ENCODE data around the gene ZNF343. TPM values are rescaled to one million over a fixed set of nuclear protein-coding genes. Genes with fewer than 3 reads are reported as not detected.

Gene ZNF343
- total and polyA plus RNA-seq, 2 of the 8 experiments (the other 6 are each of a cell fraction or from before 2014, with no cell fraction given) = 1.8 to 5.0 TPM

DNA sequence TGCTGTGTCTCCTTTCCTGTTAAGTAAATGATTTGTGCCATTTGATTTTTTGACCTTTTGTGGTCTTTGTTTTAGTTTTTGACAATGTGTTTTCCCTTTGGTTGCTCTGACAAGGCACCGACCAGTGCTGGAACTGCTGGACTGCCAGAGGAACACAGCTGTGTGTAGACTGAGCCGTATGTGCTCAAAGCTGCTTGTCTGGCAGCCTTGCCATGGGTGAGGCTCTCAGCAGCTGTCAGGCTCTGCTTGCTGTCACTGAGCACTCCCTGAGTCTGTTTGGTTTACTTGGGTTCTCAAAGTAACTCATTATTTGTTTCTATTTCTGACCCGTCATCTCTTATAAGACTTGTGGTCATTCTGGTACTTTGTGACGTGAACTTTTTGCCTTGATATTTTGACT is 23.1 kb downstream of the ZNF343 start:
- no peak overlapping the region for H3K23ac ChIP-seq (ENCODE audit: insufficient read length)
- no peaks in the 10 kb centered on the region for H3K27me3 ChIP-seq (replicated peaks in 1 of 4; ENCODE audit: control insufficient read depth in 3 of 4, extremely low read depth in 1 of 4, insufficient read depth in 3 of 4, low read length in 3 of 4)
- H2BK20ac ChIP-seq (ENCODE audit: low read length) = no peak overlapping the region
- H3K23me2 ChIP-seq (ENCODE audit: low read depth, low read length) = no peaks in the 10 kb centered on the region
- no peak overlapping the region for H2AK5ac ChIP-seq (ENCODE audit: low read depth, low read length)
- H3K36me3 ChIP-seq (ENCODE audit: control insufficient read depth in 2 of 4, insufficient read depth in 4 of 4, low read length in 3 of 4) = no peaks in the 10 kb centered on the region; a peak in 1 of 8 replicates
- no peak overlapping the region for H2AFZ ChIP-seq (ENCODE audit: low read length)
- no peak overlapping the region for H3K27ac ChIP-seq (ENCODE audit: low read depth, low read length)
- no peak overlapping the region for H3K9ac ChIP-seq (replicated peaks in 1 of 4; ENCODE audit: extremely low read depth in 1 of 4, low read depth in 3 of 4, low read length in 3 of 4)
- H3K79me1 ChIP-seq (ENCODE audit: low read depth, low read length) = no peaks in the 10 kb centered on the region
- ChIA-PET POLR2A (ENCODE audit: partially characterized antibody) (interaction anchor here (2.3 kb wide), 1 partner anchor 15 kb away, joined by 11 read pairs; the partner anchor contains the start of gene SNRPB), CTCF (ENCODE audit: partially characterized antibody) (interaction anchor here (2.0 kb wide), 1 partner anchor 37 kb away, joined by 5 read pairs; no protein-coding TSS in a partner anchor)
- DNase-seq (ENCODE audit: low read depth in 1 of 2, low spot score in 2 of 2) = no peak
- H3K9me3 ChIP-seq (ENCODE audit: insufficient read depth in 2 of 2, low read depth in 1 of 2, low read length in 1 of 2) = no peaks in the 10 kb centered on the region
- H3K18ac ChIP-seq (ENCODE audit: extremely low read depth, low read length) = no peak overlapping the region
- no peak for FAIRE-seq
- peaks cover 0 to 2% of the 10 kb centered on the region in 2 experiments for H4K20me1 ChIP-seq (replicated peaks in 1 of 2; ENCODE audit: control insufficient read depth in 1 of 2, insufficient read depth in 2 of 2, low read length in 2 of 2)
- H4K8ac ChIP-seq (ENCODE audit: extremely low read depth, insufficient read depth, low read length) = no peak overlapping the region
- H3K79me2 ChIP-seq (ENCODE audit: control insufficient read depth in 1 of 2, insufficient read depth in 2 of 2, low read length in 2 of 2) = no peaks in the 10 kb centered on the region
- no peak overlapping the region for H2BK120ac ChIP-seq (replicated peaks; ENCODE audit: low read depth, low read length)
- no peak for TF ChIP-seq SUZ12 (IDR thresholded peaks at IDR 0.05; ENCODE audit: low read length)
- no peak for TF ChIP-seq FOSL1 (IDR thresholded peaks at IDR 0.05; ENCODE audit: insufficient read depth, low read depth, low read length)
- no peak for TF ChIP-seq JUN (IDR thresholded peaks at IDR 0.05; ENCODE audit: low read depth, low read length)
- TF ChIP-seq KDM4A (IDR thresholded peaks at IDR 0.05; ENCODE audit: low read depth, low read length, severe bottlenecking) = no peak
- TF ChIP-seq SRF (IDR thresholded peaks at IDR 0.05; ENCODE audit: low read depth, low read length) = no peak
- no peak for TF ChIP-seq GABPA (IDR thresholded peaks at IDR 0.05; ENCODE audit: borderline replicate concordance, insufficient read depth, low read length)
- TF ChIP-seq CBX8 (IDR thresholded peaks at IDR 0.05; ENCODE audit: borderline replicate concordance, low read depth, low read length) = no peak
- TF ChIP-seq CHD2 (IDR thresholded peaks at IDR 0.05; ENCODE audit: low read length) = no peak
- TF ChIP-seq, protein P1, sequence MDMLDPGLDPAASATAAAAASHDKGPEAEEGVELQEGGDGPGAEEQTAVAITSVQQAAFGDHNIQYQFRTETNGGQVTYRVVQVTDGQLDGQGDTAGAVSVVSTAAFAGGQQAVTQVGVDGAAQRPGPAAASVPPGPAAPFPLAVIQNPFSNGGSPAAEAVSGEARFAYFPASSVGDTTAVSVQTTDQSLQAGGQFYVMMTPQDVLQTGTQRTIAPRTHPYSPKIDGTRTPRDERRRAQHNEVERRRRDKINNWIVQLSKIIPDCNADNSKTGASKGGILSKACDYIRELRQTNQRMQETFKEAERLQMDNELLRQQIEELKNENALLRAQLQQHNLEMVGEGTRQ (IDR thresholded peaks at IDR 0.05; ENCODE audit: low read length) = no peak
- no peak for TF ChIP-seq CBX5 (IDR thresholded peaks at IDR 0.05; ENCODE audit: low read depth, low read length)
- no peak for TF ChIP-seq RNF2 (IDR thresholded peaks at IDR 0.05; ENCODE audit: borderline replicate concordance, low read depth, low read length, missing control alignments, poor library complexity, severe bottlenecking)
- no peak overlapping the region for H4K5ac ChIP-seq (ENCODE audit: insufficient read length, low read depth, low read length)
- no peak overlapping the region for H2BK12ac ChIP-seq (ENCODE audit: low read depth, low read length)
- no peak overlapping the region for H3K14ac ChIP-seq (ENCODE audit: insufficient read length)
- no peak overlapping the region for H4K91ac ChIP-seq (replicated peaks; ENCODE audit: insufficient read length, low read length)
- H3K4me1 ChIP-seq (replicated peaks in 1 of 4; ENCODE audit: control insufficient read depth in 3 of 4, insufficient read depth in 4 of 4, low read length in 3 of 4) = no peaks in the 10 kb centered on the region; a peak in 1 of 7 replicates
- no peak overlapping the region for H3K56ac ChIP-seq (replicated peaks; ENCODE audit: insufficient read length, low read depth, low read length)
- H3K4me3 ChIP-seq (ENCODE audit: extremely low read depth in 1 of 4, insufficient read depth in 2 of 4, low read depth in 3 of 4, low read length in 4 of 4) = no peak overlapping the region
- no peak overlapping the region for H3K4ac ChIP-seq (replicated peaks; ENCODE audit: insufficient read length, low read depth, low read length)
- H2BK5ac ChIP-seq (ENCODE audit: low read depth, low read length) = no peak overlapping the region
- no peak overlapping the region for H3K4me2 ChIP-seq (ENCODE audit: insufficient read depth in 1 of 2, low read depth in 2 of 2, low read length in 2 of 2)
- no peak overlapping the region for H2BK15ac ChIP-seq (ENCODE audit: low read length)
- WGBS, 2 experiments (ENCODE audit: extremely low coverage in 1 of 2, insufficient coverage in 1 of 2, insufficient read length in 1 of 2, insufficient replicate concordance in 2 of 2, low coverage in 1 of 2, low lambda C conversion rate in 2 of 2, missing lambda C conversion rate in 1 of 2) = 69% methylated on average over 4 of the region's 4 CpGs; no CpG with 5 or more reads in 1 of the 2 experiments

Measured in H1 (cell line).